Measurements from ENCODE around the gene BICD1.

BICD1 gene

DNA sequence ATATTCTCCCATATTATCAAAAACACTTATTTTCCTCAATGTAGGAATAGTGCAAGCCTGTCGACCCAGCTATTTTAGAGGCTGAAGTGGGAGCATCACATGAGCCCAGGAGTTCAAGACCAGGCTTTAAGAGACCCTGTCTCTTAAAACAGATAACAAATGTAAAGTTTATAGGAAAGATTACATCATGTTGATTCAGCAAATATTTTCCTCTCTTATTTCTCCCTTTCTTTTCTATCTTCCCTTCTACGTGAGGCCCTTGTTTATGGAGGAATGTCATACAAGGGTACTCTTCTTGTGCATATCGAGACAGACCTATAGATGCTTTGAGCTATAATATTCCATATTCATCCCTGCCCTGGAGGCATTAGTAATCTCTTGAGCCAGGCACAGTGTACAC, 256.2 kb downstream of the BICD1 start:
- DNase-seq (ENCODE audit: extremely low read depth, low read depth), result no peak
- TF ChIP-seq, protein P1, sequence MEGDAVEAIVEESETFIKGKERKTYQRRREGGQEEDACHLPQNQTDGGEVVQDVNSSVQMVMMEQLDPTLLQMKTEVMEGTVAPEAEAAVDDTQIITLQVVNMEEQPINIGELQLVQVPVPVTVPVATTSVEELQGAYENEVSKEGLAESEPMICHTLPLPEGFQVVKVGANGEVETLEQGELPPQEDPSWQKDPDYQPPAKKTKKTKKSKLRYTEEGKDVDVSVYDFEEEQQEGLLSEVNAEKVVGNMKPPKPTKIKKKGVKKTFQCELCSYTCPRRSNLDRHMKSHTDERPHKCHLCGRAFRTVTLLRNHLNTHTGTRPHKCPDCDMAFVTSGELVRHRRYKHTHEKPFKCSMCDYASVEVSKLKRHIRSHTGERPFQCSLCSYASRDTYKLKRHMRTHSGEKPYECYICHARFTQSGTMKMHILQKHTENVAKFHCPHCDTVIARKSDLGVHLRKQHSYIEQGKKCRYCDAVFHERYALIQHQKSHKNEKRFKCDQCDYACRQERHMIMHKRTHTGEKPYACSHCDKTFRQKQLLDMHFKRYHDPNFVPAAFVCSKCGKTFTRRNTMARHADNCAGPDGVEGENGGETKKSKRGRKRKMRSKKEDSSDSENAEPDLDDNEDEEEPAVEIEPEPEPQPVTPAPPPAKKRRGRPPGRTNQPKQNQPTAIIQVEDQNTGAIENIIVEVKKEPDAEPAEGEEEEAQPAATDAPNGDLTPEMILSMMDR (IDR thresholded peaks at IDR 0.05; ENCODE audit: low read depth, low read length), result no peak

DNA sequence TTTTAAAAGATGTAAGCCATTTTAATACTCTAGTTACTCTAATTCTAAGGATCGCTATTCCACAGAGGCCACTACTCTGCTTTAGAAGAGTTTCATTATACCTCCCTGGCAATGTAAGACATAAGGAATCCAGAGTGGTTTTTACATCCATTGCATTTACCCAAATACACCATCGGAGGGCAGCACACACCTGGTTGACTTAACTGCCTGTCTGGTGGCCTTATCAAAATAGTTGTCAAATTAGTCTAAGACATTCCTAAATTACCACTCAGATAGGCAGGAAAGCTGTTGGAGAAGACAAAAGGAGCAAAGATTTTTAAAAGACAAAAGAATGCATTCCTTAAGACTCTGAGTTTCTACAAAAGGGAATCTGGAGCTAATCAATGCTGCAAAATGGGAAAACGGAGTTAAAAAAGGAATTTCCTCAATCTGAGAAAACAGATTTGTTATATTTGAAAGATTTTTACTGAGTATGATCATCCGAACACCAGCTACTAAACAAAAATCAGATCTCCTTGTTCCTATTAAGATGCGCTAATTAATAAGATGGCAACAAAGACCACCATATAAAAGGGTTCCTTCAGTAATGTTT, 258.9 kb downstream of the BICD1 start:
- TF ChIP-seq, protein P1 (IDR thresholded peaks at IDR 0.05; ENCODE audit: low read depth, low read length), result peak; percentile 81
- DNase-seq (ENCODE audit: extremely low read depth, low read depth), result peak; percentile 48

DNA sequence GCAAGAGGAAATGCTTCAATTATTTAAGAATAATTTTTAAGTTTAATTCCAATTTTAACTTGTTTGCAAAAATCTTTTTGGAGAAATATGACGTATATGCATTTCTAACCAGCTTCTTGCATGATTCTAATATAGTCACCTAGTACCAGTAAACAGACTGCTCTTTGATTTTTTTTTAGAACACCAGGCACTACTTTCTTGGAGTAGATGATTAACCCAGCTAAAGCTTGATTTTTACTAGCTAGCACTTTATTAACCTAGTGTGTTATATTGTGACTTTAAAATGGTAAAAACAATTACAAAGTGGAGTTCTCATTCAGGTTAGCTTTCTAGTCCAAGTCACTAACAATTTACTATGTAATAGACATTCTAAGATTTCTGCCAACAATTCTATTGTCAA, 260.1 kb downstream of the BICD1 start:
- DNase-seq (ENCODE audit: extremely low read depth, low read depth), result no peak
- TF ChIP-seq, protein P1 (IDR thresholded peaks at IDR 0.05; ENCODE audit: low read depth, low read length), result no peak

DNA sequence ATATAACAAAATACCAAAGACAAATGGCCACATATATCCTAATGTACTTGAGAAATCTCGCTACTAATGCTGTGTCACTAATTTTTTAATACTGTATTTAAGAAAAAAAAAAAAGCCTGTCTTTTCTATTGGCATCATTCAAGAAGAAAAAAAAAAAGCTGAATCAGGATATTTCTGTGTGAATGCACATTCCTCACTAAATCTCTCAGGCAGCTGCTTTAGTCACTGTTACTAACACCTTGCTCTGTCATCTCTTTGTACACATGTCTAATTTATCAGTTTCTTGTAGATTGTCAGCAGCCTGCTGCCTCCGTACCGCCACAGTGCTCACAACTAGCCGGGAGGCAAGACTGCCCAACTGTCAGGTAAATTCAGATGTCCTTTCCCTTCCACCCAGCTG, 260.7 kb downstream of the BICD1 start:
- TF ChIP-seq, protein P1 (IDR thresholded peaks at IDR 0.05; ENCODE audit: low read depth, low read length), result no peak
- DNase-seq (ENCODE audit: extremely low read depth, low read depth), result no peak

DNA sequence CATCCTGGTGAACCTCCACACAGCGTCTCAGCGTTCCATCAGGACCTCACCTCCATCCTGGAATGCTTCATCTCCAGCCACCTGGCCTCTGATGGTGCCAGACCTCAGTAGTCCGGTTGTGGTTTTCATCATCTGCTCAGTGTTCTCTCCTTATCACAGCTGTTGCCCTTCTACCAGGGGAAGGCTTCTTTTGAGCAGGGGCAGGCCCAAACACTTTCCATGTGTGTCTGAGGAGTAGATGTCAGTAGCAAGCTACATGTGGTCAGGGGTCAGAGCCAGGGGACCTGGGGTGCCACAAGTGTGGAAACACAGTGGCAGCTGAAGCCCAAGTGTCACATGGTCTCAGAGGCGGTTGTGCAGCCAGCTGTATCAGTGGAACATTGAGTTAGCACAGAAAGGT, 262.6 kb downstream of the BICD1 start:
- no peak for DNase-seq (ENCODE audit: extremely low read depth, low read depth)
- TF ChIP-seq, protein P1 (IDR thresholded peaks at IDR 0.05; ENCODE audit: low read depth, low read length), result no peak

DNA sequence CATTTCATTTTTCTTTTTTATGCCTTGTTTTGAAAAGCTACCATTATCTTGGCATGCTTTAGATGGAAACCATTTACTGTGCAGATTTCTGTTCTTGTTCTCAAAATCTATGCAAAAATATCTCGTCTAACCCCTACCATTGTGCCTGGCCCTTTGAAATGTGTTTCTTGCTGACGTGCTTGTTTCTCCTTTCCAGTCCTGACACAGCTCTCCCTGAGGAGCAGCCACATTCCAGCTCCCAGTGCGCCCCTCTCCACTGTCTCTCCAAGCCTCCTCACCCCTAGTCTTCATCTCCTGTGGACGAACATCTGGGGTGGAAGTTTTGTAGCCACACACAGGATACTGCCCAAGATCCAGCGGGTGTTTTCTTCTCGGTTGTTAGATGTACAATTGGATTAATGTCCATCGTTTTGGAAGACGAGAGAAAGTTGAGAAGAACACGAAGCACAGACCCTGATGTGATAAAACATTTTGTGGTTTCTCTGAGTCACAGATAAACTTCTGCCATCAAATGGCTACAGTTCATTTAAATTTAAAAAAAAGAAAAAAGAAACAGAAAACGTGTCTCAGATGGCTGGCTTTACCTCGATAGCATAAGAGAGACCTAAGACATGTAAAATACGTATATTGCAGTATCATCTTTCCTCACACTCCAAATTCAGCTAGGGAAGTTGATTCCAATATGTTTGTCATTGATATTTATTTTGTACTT, 270.9 kb downstream of the BICD1 start:
- TF ChIP-seq, protein P1 (IDR thresholded peaks at IDR 0.05; ENCODE audit: low read depth, low read length), result no peak
- DNase-seq (ENCODE audit: extremely low read depth, low read depth), result no peak

DNA sequence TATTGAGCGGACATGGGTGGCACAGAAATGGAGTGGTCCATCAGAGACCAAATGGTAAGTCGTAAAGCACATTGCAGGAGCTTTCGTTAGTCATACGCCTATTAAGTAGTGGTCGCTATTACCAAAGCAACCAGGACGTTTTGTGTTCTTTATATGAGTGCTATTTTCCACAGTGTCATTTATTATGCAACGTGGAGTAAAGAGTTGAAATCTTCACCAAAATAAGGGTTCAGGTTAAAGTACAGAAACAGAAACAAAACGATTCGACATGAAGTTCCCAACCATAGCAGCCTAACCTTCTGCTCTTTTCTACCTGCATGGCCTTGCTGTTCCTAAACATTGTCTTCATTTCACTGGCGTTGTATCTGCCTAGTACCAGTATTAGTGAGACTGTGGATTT, 272.6 kb downstream of the BICD1 start:
- TF ChIP-seq, protein P1 (IDR thresholded peaks at IDR 0.05; ENCODE audit: low read depth, low read length), result no peak
- no peak for DNase-seq (ENCODE audit: extremely low read depth, low read depth)

Measured in AG09319 (cell line).